GM19351 (cell line): ENCODE measurements around the gene CEP63.
A peak's percentile ranks its signal among the peaks of the same experiment; 100 is the strongest.
"Not testable (repeated sequence)": the region's sequence is repeated elsewhere in the genome, so short reads cannot be mapped to it uniquely, and the experiment has no call there.

ENCODE experiments used
- ATAC-seq: cut with Tn5 transposase; IDR thresholded peaks from one replicate; pipeline ENCODE4 v1.9.1; 2021; ENCODE audit warnings: mild to moderate bottlenecking, moderate library complexity; ENCODE audit not compliant: unreplicated experiment

Gene CEP63

GRCh38 chr3:134567605-134568004 is 81.7 kb downstream of the CEP63 start:
- no peak for ATAC-seq

GRCh38 chr3:134568790-134569189 is 82.9 kb downstream of the CEP63 start:
- ATAC-seq: no peak

- not testable (repeated sequence) for ATAC-seq
These were observed 84.0 kb downstream of the CEP63 start for GRCh38 chr3:134569899-134570298.

- no peak for ATAC-seq
These were observed 90.6 kb downstream of the CEP63 start for GRCh38 chr3:134576426-134576825.

GRCh38 chr3:134576831-134577230 is 91.0 kb downstream of the CEP63 start:
- no peak for ATAC-seq

GRCh38 chr3:134579141-134579665 is 93.3 kb downstream of the CEP63 start:
- ATAC-seq: no peak

GRCh38 chr3:134590766-134591165 is 104.9 kb downstream of the CEP63 start:
- ATAC-seq: no peak

- ATAC-seq: no peak
These were observed 106.9 kb downstream of the CEP63 start for GRCh38 chr3:134592806-134593205.

- ATAC-seq: no peak
These were observed 108.5 kb downstream of the CEP63 start for GRCh38 chr3:134594331-134594741.

GRCh38 chr3:134594986-134595385 is 109.1 kb downstream of the CEP63 start:
- not testable (repeated sequence) for ATAC-seq

GRCh38 chr3:134597390-134597970 is 111.6 kb downstream of the CEP63 start:
- ATAC-seq: no peak

GRCh38 chr3:134598763-134599545 is 113.1 kb downstream of the CEP63 start:
- no peak for ATAC-seq

- ATAC-seq: peak; percentile 9
These were observed 114.3 kb downstream of the CEP63 start for GRCh38 chr3:134600206-134600605.

- peak; percentile 79 for ATAC-seq
These were observed 115.0 kb downstream of the CEP63 start for GRCh38 chr3:134600685-134601463.

GRCh38 chr3:134601539-134602439 is 115.9 kb downstream of the CEP63 start:
- no peak for ATAC-seq

GRCh38 chr3:134602440-134602814 is 116.6 kb downstream of the CEP63 start:
- ATAC-seq: no peak

- ATAC-seq: no peak
These were observed 117.6 kb downstream of the CEP63 start for GRCh38 chr3:134603480-134603879.

GRCh38 chr3:134603956-134604355 is 118.1 kb downstream of the CEP63 start:
- no peak for ATAC-seq

- ATAC-seq: no peak
These were observed 119.7 kb downstream of the CEP63 start for GRCh38 chr3:134605556-134605955.
